ENCODE data around the gene KDM3B.
"Not testable (repeated sequence)": the region's sequence is repeated elsewhere in the genome, so short reads cannot be mapped to it uniquely, and the experiment has no call there.

KDM3B gene

DNA sequence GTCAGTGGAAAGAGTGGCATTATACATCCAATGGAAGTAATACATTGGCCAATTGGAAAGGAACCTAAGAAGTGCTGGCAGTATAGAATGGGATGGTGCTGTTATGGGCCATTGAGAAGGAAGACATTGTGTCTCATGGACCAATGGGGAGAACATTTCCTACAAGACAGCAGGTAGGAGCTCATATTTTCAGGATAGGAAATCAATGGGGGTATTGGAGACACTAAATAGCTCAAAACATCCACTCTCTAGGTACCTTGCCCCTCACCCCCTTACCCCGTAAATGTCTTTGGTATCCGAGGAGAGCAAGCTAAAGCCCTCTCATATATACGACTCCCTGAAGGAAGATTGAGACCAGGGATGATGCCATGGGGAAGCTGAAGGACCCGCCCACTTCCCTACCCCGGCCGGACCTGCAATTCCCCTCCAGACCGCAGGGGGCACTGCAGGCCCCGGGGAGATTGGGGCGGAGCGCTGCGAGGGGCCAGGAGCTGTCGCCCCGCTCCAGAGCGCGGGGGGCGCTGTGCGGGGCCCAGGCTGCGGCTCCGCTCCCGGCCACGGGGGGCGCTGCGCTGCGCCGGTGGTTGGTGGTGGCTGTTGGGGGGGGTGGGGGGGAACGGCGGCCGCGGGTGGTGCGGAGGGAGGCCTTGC, at the start of gene KDM3B:
TSS of gene KDM3B (plus strand) at position 615 of the 651 bp plus-strand sequence. CDS start 111 bp downstream, outside the sequence.
- Histone ChIP-seq H3K9ac (ENCODE audit: low read length) (peak within 1 kb of the TSS; percentile 62), H3K27ac (ENCODE audit: low read depth, low read length) (peak within 1 kb of the TSS; percentile 83), H3K9me3 (ENCODE audit: low read length) (no peaks in the 10 kb centered on the region), H3K4me3 (ENCODE audit: low read depth in 1 of 2, low read length in 2 of 2) (peak within 1 kb of the TSS; percentile 90 to 97), H3K36me3 (ENCODE audit: insufficient read depth, low read length) (peaks cover 16% of the 10 kb centered on the region), H3K27me3 (ENCODE audit: control insufficient read depth in 1 of 2, insufficient read depth in 2 of 2, low read length in 2 of 2) (no peaks in the 10 kb centered on the region), H3K4me1 (ENCODE audit: insufficient read depth, low read length) (peaks cover 26% of the 10 kb centered on the region)

- Histone ChIP-seq H3K4me3 (ENCODE audit: low read depth in 1 of 2, low read length in 2 of 2) (no peak overlapping the region), H3K36me3 (ENCODE audit: insufficient read depth, low read length) (no peaks in the 10 kb centered on the region), H3K9me3 (ENCODE audit: low read length) (no peaks in the 10 kb centered on the region), H3K4me1 (ENCODE audit: insufficient read depth, low read length) (no peaks in the 10 kb centered on the region), H3K27ac (ENCODE audit: low read depth, low read length) (no peak overlapping the region), H3K9ac (ENCODE audit: low read length) (no peak overlapping the region), H3K27me3 (ENCODE audit: control insufficient read depth in 1 of 2, insufficient read depth in 2 of 2, low read length in 2 of 2) (no peaks in the 10 kb centered on the region)
Observed at GRCh38 chr5:138303372-138303771, 49.1 kb upstream of the KDM3B start.

DNA sequence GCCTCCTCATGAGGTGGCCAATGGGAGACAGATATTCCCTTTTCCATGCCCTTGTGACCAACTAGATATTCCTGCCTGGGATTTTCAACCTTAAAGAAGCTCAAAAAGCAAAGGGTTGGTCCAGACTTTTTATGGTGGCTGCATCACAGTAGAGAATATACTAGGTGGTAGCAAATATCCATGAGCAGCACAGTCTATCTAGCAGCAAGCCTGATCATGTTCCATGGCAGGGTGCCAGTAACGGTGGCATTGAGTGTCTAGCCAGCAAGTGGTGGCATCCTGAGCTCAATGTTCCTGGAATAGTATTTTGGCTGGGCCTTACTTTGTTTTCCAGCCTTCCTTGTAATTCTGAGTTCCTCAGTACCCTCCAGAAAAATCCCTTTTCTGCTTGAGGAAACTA, 46.7 kb upstream of the KDM3B start:
- no peak overlapping the region for H3K9ac ChIP-seq (ENCODE audit: low read length)
- no peaks in the 10 kb centered on the region for H3K36me3 ChIP-seq (ENCODE audit: insufficient read depth, low read length)
- H3K4me1 ChIP-seq (ENCODE audit: insufficient read depth, low read length): no peaks in the 10 kb centered on the region
- no peak overlapping the region for H3K27ac ChIP-seq (ENCODE audit: low read depth, low read length)
- H3K27me3 ChIP-seq (ENCODE audit: control insufficient read depth in 1 of 2, insufficient read depth in 2 of 2, low read length in 2 of 2): no peaks in the 10 kb centered on the region
- no peaks in the 10 kb centered on the region for H3K9me3 ChIP-seq (ENCODE audit: low read length)
- no peak overlapping the region for H3K4me3 ChIP-seq (ENCODE audit: low read depth in 1 of 2, low read length in 2 of 2)

DNA sequence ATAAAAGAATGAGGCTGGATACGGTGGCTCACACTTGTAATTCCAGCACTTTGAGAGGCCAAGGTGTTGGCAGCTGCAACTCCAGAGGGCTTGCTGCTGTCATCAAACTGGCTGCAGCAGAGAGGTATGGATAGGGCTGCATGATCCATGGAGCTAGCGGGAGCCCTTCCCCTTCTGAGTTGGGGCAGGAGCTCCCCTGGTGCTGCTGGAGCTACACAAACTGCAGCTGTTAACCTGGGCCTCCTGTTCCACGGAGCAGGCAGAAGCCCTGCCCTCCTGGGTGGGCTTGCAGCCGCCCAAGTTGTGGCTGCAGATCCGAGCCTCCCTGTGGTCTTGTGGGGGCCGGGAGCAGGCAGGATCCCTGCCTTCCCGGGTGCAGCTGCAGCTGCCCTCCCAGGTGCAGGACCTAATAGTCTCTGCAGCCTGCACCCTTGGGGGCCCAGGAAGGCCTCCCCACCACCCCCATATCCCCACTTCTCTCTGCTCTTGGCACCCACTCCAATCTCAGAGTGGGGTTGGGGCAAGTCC, 36.7 kb upstream of the KDM3B start:
- Histone ChIP-seq H3K27ac (ENCODE audit: low read depth, low read length) (no peak overlapping the region), H3K9ac (ENCODE audit: low read length) (no peak overlapping the region), H3K4me3 (ENCODE audit: low read depth in 1 of 2, low read length in 2 of 2) (no peak overlapping the region), H3K4me1 (ENCODE audit: insufficient read depth, low read length) (no peaks in the 10 kb centered on the region), H3K36me3 (ENCODE audit: insufficient read depth, low read length) (no peaks in the 10 kb centered on the region), H3K27me3 (ENCODE audit: control insufficient read depth in 1 of 2, insufficient read depth in 2 of 2, low read length in 2 of 2) (no peaks in the 10 kb centered on the region), H3K9me3 (ENCODE audit: low read length) (no peaks in the 10 kb centered on the region)

GRCh38 chr5:138316355-138316754, 36.1 kb upstream of the KDM3B start:
- Histone ChIP-seq H3K9me3 (ENCODE audit: low read length) (no peaks in the 10 kb centered on the region), H3K4me1 (ENCODE audit: insufficient read depth, low read length) (no peaks in the 10 kb centered on the region), H3K27ac (ENCODE audit: low read depth, low read length) (no peak overlapping the region), H3K4me3 (ENCODE audit: low read depth in 1 of 2, low read length in 2 of 2) (no peak overlapping the region), H3K27me3 (ENCODE audit: control insufficient read depth in 1 of 2, insufficient read depth in 2 of 2, low read length in 2 of 2) (no peaks in the 10 kb centered on the region), H3K36me3 (ENCODE audit: insufficient read depth, low read length) (no peaks in the 10 kb centered on the region), H3K9ac (ENCODE audit: low read length) (no peak overlapping the region)

DNA sequence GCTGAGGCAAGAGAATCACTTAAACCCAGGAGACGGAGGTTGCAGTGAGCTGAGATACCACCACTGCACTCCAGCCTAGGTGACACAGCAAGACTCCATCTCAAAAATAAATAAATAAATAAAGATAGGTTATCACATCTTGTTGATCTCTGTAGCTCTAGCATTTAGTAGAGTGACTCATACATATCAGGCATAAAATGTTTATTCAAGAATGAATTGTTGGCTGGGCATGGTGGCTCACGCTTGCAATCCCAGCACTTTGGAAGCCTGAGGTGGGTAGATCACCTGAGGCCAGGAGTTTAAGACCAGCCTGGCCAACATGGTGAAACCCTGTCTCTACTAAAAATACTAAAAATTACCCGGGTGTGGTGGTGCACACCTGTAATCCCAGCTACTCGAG, 34.3 kb upstream of the KDM3B start:
- not testable (repeated sequence) for H3K27me3 ChIP-seq (ENCODE audit: control insufficient read depth in 1 of 2, insufficient read depth in 2 of 2, low read length in 2 of 2); H3K4me1 ChIP-seq (ENCODE audit: insufficient read depth, low read length); H3K27ac ChIP-seq (ENCODE audit: low read depth, low read length); H3K36me3 ChIP-seq (ENCODE audit: insufficient read depth, low read length); H3K9ac ChIP-seq (ENCODE audit: low read length); H3K9me3 ChIP-seq (ENCODE audit: low read length); H3K4me3 ChIP-seq (ENCODE audit: low read depth in 1 of 2, low read length in 2 of 2)

DNA sequence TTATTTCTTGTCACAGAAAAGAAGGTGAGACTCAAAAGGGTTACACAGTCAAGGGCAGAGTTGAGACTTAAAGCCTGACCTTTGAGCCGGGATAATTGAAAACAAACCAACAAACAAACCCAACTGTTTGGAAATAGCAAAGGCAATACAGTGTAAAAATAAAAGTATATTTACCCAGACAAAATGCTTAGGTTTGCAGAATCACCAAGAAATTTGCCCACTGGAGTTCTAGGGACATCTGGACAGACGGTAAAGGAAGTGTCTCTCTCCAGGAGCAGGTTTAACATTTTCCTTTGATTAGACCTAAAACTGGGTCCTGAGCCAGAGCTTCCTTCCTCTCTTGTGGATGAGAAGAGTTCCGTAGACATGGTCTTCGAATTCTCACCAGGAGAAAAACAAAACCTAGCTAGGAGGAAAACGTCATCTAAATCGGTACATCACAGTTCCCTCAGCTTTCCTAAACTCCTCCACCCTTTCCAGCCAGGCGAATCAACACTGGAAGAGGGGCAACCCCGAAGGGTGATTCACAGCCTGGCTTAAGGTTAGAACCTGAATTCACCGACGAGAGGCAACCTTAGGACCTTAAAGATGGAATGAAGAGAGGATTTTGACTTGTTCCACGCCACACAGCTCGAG, 21.6 kb upstream of the KDM3B start:
- peak overlapping the region; percentile 5 for H3K27ac ChIP-seq (ENCODE audit: low read depth, low read length)
- no peaks in the 10 kb centered on the region for H3K9me3 ChIP-seq (ENCODE audit: low read length)
- H3K9ac ChIP-seq (ENCODE audit: low read length): no peak overlapping the region
- no peaks in the 10 kb centered on the region for H3K27me3 ChIP-seq (ENCODE audit: control insufficient read depth in 1 of 2, insufficient read depth in 2 of 2, low read length in 2 of 2)
- H3K36me3 ChIP-seq (ENCODE audit: insufficient read depth, low read length): no peaks in the 10 kb centered on the region
- H3K4me1 ChIP-seq (ENCODE audit: insufficient read depth, low read length): peaks cover 11% of the 10 kb centered on the region
- H3K4me3 ChIP-seq (ENCODE audit: low read depth in 1 of 2, low read length in 2 of 2): peak overlapping the region; percentile 38 to 51

DNA sequence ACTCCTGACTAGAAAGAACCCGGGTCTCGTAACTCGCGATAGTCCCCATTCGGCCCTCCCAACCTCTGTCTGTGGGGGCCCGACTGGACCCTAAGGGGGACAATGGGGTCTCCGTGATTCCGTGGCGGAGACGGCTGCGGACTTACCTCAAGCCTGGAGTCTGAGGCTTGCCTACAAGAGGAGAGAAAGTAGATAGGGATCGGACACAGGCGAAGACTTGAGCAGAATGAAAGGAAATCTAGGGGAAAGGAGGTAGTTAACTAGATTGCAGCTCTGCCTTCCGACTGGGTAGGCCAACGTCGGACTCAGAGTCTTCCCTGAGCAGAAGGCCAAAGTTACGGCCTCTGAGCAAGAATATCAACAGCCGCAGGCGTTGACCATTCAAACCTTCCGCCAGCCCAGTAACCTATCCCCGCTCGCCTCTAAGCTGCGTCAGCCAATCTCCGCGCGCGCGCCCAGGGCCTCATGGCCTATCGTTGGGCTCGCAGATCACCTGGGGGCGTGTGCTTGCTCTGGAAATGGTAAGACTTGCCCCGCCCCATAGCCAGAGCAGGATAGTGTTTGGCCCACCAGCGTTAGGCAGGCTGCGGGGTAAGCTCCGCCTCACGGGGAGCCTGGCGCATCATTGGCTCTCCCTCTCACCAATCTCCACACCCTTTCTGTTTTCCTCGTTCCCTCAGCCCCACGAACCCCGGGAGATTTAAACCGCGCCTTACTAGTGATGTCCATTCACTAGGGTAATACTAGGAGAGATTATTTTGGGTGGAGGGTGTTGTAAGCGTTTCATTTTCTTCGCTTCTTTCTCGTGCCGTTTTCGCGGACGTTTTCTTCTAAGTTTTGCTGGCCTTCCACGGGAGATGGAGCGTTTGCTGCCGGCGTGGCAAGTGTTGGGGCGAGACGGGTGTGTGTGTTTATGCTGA, 20.8 kb upstream of the KDM3B start, which contains the start of gene CDC25C:
TSS of gene CDC25C (minus strand) at position 356 of the 920 bp plus-strand sequence. CDS start 624 bp downstream, outside the sequence.
- Histone ChIP-seq H3K4me1 (ENCODE audit: insufficient read depth, low read length) (peaks cover 11% of the 10 kb centered on the region), H3K27ac (ENCODE audit: low read depth, low read length) (peak within 1 kb of the TSS; percentile 5), H3K9ac (ENCODE audit: low read length) (no peak within 1 kb of the TSS), H3K27me3 (ENCODE audit: control insufficient read depth in 1 of 2, insufficient read depth in 2 of 2, low read length in 2 of 2) (no peaks in the 10 kb centered on the region), H3K4me3 (ENCODE audit: low read depth in 1 of 2, low read length in 2 of 2) (peak within 1 kb of the TSS; percentile 38 to 61), H3K9me3 (ENCODE audit: low read length) (no peaks in the 10 kb centered on the region), H3K36me3 (ENCODE audit: insufficient read depth, low read length) (no peaks in the 10 kb centered on the region)

GRCh38 chr5:138334867-138335447, 17.5 kb upstream of the KDM3B start:
- Histone ChIP-seq H3K27ac (ENCODE audit: low read depth, low read length) (no peak overlapping the region), H3K9me3 (ENCODE audit: low read length) (no peaks in the 10 kb centered on the region), H3K27me3 (ENCODE audit: control insufficient read depth in 1 of 2, insufficient read depth in 2 of 2, low read length in 2 of 2) (no peaks in the 10 kb centered on the region), H3K36me3 (ENCODE audit: insufficient read depth, low read length) (no peaks in the 10 kb centered on the region), H3K9ac (ENCODE audit: low read length) (no peak overlapping the region), H3K4me1 (ENCODE audit: insufficient read depth, low read length) (peaks cover 21% of the 10 kb centered on the region), H3K4me3 (ENCODE audit: low read depth in 1 of 2, low read length in 2 of 2) (no peak overlapping the region)

GRCh38 chr5:138336952-138337684, 15.4 kb upstream of the KDM3B start:
- Histone ChIP-seq H3K27ac (ENCODE audit: low read depth, low read length) (peak overlapping the region; percentile 58), H3K4me3 (ENCODE audit: low read depth in 1 of 2, low read length in 2 of 2) (peak overlapping the region; percentile 89 to 95), H3K36me3 (ENCODE audit: insufficient read depth, low read length) (peaks cover 8% of the 10 kb centered on the region), H3K4me1 (ENCODE audit: insufficient read depth, low read length) (peaks cover 26% of the 10 kb centered on the region), H3K9me3 (ENCODE audit: low read length) (no peaks in the 10 kb centered on the region), H3K9ac (ENCODE audit: low read length) (peak overlapping the region; percentile 97), H3K27me3 (ENCODE audit: control insufficient read depth in 1 of 2, insufficient read depth in 2 of 2, low read length in 2 of 2) (no peaks in the 10 kb centered on the region)
